Astrocyte (in vitro differentiated cells and primary cell): ENCODE data around the gene C3orf80. TPM values are rescaled to one million over a fixed set of nuclear protein-coding genes. Genes with fewer than 3 reads are reported as not detected.
A peak's percentile ranks its signal among the peaks of the same experiment; 100 is the strongest.

Experiments used
- DNase-seq: peaks from one replicate; pipeline ENCODE4 v3.0.0-alpha.2; 2010; ENCODE audit warnings: low read depth
- FAIRE-seq: peaks from 2 replicates; lab custom pipeline; 2011; peaks lifted over from hg19 to GRCh38; lab: Jason Lieb, UNC
- H2AFZ ChIP-seq: 2 replicates; pipeline ENCODE4 v1.6.0; 2012; ENCODE audit warnings: low read depth, low read length, inconsistent platforms
- H3K27ac ChIP-seq: 2 replicates; pipeline ENCODE4 v1.5.1; 2011; ENCODE audit warnings: low read depth, low read length, inconsistent platforms
- H3K27me3 ChIP-seq: 2 replicates; pipeline ENCODE4 v1.6.0; 2011; ENCODE audit warnings: low read length, inconsistent platforms; ENCODE audit not compliant: insufficient read depth
- H3K36me3 ChIP-seq: 2 replicates; pipeline ENCODE4 v1.5.1; 2011; ENCODE audit warnings: low read length, inconsistent platforms; ENCODE audit not compliant: insufficient read depth
- H3K4me1 ChIP-seq: 2 replicates; pipeline ENCODE4 v1.5.1; 2011; ENCODE audit warnings: low read length, inconsistent platforms; ENCODE audit not compliant: insufficient read depth
- H3K4me2 ChIP-seq: 2 replicates; pipeline ENCODE4 v1.6.0; 2012; ENCODE audit warnings: low read length, inconsistent platforms
- H3K4me3 ChIP-seq: 2 replicates; pipeline ENCODE4 v1.5.1; 2011; ENCODE audit warnings: low read depth, mild to moderate bottlenecking, low read length, inconsistent platforms; ENCODE audit not compliant: insufficient read depth
- H3K79me2 ChIP-seq: 2 replicates; pipeline ENCODE4 v1.6.0; 2012; ENCODE audit warnings: mild to moderate bottlenecking, low read length, inconsistent platforms; ENCODE audit not compliant: insufficient read depth
- H3K9ac ChIP-seq: 2 replicates; pipeline ENCODE4 v1.6.0; 2012; ENCODE audit warnings: mild to moderate bottlenecking, low read length, inconsistent platforms
- H3K9me3 ChIP-seq: 2 replicates; pipeline ENCODE4 v1.5.1; 2012; ENCODE audit warnings: low read depth, mild to moderate bottlenecking, low read length, inconsistent platforms; ENCODE audit not compliant: insufficient read depth
- H4K20me1 ChIP-seq: 2 replicates; pipeline ENCODE4 v1.6.0; 2012; ENCODE audit warnings: low read length, inconsistent platforms; ENCODE audit not compliant: insufficient read depth
- H3K27ac Mint-ChIP-seq: one replicate; pipeline ENCODE4 v1.8.0; 2021; ENCODE audit warnings: mild to moderate bottlenecking, mixed read lengths; ENCODE audit not compliant: unreplicated experiment
- H3K27me3 Mint-ChIP-seq: one replicate; pipeline ENCODE4 v1.8.0; 2021; ENCODE audit warnings: low read depth, mixed read lengths; ENCODE audit not compliant: unreplicated experiment
- H3K36me3 Mint-ChIP-seq: one replicate; pipeline ENCODE4 v1.8.0; 2021; ENCODE audit warnings: low read depth, mixed read lengths; ENCODE audit not compliant: unreplicated experiment
- H3K4me1 Mint-ChIP-seq: one replicate; pipeline ENCODE4 v1.8.0; 2021; ENCODE audit warnings: low read depth, mixed read lengths; ENCODE audit not compliant: unreplicated experiment
- H3K4me3 Mint-ChIP-seq: one replicate; pipeline ENCODE4 v1.8.0; 2021; ENCODE audit warnings: mild to moderate bottlenecking, moderate library complexity, mixed read lengths; ENCODE audit not compliant: unreplicated experiment
- H3K9me3 Mint-ChIP-seq: one replicate; pipeline ENCODE4 v1.8.0; 2021; ENCODE audit warnings: mild to moderate bottlenecking, mixed read lengths; ENCODE audit not compliant: unreplicated experiment
- EZH2 ChIP-seq: IDR thresholded peaks from 2 replicates; pipeline ENCODE4 v1.6.1; 2012; ENCODE audit warnings: mild to moderate bottlenecking, low read length, inconsistent platforms; ENCODE audit not compliant: insufficient read depth
- total RNA-seq: library from RNA; stranded (reverse); gene quantifications from 2 replicates; pipeline ENCODE4 v1.2.1, GENCODE V29; 2021
- TF ChIP-seq, protein P1 (sequence below): IDR thresholded peaks from 2 replicates; pipeline ENCODE4 v1.5.1; 2011; ENCODE audit warnings: low read depth, mild to moderate bottlenecking, inconsistent platforms, low read length, moderate library complexity; ENCODE audit not compliant: insufficient read depth

The C3orf80 gene
- total RNA-seq, 1 donor from 2014 or later, result 6.5 TPM

DNA sequence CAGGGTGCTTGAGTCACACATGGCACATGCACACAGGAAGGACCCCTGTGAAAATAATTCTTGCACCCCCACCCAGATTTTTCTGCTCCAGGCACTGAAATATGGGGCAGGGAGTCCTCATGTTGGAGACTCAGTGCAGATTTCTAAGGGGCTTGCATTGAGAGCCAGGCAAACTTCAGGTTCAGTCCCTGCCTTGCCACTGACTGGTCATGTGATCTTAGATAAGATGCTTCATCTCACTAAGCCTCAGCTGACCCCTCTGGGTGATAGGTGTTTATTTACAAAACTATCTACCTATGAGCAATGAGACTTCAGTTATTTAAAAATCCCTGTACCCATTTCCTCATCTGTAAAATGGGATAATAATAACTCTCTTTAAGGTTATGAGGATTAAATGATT lies 30.1 kb upstream of the C3orf80 start:
- Histone ChIP-seq H3K4me3 (no peak overlapping the region), H2AFZ (no peak overlapping the region), H3K27ac (no peak overlapping the region), H4K20me1 (no peaks in the 10 kb centered on the region), H3K4me1 (no peaks in the 10 kb centered on the region), H3K9ac (no peak overlapping the region), H3K36me3 (no peaks in the 10 kb centered on the region), H3K79me2 (no peaks in the 10 kb centered on the region), H3K4me2 (no peak overlapping the region), H3K9me3 (no peaks in the 10 kb centered on the region), H3K27me3 (no peaks in the 10 kb centered on the region)
- FAIRE-seq, result no peak
- Mint-ChIP-seq H3K4me1 (no peaks in the 10 kb centered on the region), H3K36me3 (no peaks in the 10 kb centered on the region), H3K27ac (no peak overlapping the region), H3K9me3 (peaks cover 7% of the 10 kb centered on the region), H3K27me3 (peaks cover 11% of the 10 kb centered on the region), H3K4me3 (no peak overlapping the region)
- no peak for TF ChIP-seq EZH2
- TF ChIP-seq, protein P1, sequence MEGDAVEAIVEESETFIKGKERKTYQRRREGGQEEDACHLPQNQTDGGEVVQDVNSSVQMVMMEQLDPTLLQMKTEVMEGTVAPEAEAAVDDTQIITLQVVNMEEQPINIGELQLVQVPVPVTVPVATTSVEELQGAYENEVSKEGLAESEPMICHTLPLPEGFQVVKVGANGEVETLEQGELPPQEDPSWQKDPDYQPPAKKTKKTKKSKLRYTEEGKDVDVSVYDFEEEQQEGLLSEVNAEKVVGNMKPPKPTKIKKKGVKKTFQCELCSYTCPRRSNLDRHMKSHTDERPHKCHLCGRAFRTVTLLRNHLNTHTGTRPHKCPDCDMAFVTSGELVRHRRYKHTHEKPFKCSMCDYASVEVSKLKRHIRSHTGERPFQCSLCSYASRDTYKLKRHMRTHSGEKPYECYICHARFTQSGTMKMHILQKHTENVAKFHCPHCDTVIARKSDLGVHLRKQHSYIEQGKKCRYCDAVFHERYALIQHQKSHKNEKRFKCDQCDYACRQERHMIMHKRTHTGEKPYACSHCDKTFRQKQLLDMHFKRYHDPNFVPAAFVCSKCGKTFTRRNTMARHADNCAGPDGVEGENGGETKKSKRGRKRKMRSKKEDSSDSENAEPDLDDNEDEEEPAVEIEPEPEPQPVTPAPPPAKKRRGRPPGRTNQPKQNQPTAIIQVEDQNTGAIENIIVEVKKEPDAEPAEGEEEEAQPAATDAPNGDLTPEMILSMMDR, result no peak
- no peak for DNase-seq

DNA sequence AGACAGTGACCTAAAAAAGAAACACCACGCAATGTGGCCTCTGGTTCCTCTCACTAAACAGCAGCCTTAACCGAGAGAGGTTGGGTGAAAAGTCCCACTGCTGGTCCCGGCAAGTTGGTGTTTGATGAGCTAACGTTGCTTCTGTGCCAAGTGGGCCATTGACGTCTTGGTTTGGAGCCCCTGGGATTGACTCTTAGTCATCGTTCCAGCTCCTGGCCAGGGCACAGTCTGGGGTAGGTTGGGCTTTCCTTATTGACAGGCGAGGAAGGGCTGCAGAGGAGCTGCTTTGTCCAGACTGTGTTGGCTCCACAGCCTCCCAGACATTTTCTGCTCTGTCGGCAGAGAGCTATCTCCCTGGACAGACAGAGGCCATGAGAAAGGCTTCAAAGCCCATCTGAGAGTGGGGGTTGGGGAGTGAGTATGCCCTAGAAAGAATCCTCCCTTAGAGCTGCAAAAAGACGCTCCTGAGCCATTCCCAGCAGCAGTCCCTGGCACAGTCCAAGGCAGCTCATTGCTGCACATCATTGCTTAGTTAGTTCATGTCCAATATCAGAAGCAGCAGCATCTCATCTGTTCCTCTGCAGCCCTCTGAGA lies 28.6 kb upstream of the C3orf80 start:
- Histone ChIP-seq H3K79me2 (no peaks in the 10 kb centered on the region), H3K9me3 (no peaks in the 10 kb centered on the region), H3K4me3 (no peak overlapping the region), H3K27ac (no peak overlapping the region), H3K4me1 (no peaks in the 10 kb centered on the region), H3K4me2 (no peak overlapping the region), H3K27me3 (no peaks in the 10 kb centered on the region), H3K9ac (no peak overlapping the region), H3K36me3 (no peaks in the 10 kb centered on the region), H4K20me1 (no peaks in the 10 kb centered on the region), H2AFZ (no peak overlapping the region)
- FAIRE-seq (no peak), DNase-seq (peak; percentile 29)
- Mint-ChIP-seq H3K36me3 (no peaks in the 10 kb centered on the region), H3K9me3 (peaks cover 4% of the 10 kb centered on the region), H3K27me3 (peaks cover 9% of the 10 kb centered on the region), H3K4me1 (no peaks in the 10 kb centered on the region), H3K4me3 (no peak overlapping the region), H3K27ac (no peak overlapping the region)
- TF ChIP-seq, protein P1, result no peak
- no peak for TF ChIP-seq EZH2

DNA sequence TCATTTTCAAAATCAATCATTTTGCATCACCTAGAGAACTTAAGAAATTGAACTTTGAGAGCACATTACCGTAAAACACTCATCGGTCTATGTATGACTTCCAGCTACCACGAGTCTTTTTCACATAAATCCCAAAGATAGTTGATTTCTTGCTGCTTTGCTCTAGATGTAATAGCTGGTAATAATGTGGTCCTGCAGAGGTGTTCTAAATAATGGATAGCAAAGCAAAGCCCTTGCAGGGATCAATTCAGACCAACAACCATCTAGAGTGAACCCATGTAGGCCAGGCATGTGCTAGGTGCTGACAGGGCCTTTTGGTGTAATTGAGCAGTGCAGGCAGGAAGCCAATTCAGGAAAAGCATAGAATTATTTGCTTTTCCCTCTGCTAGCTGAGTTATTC lies 26.1 kb upstream of the C3orf80 start:
- H3K79me2 ChIP-seq, result no peaks in the 10 kb centered on the region
- H2AFZ ChIP-seq, result no peak overlapping the region
- no peaks in the 10 kb centered on the region for H3K4me1 ChIP-seq
- no peak overlapping the region for H3K4me3 ChIP-seq
- H3K27me3 Mint-ChIP-seq, result peaks cover 16% of the 10 kb centered on the region
- peaks cover under 1% of the 10 kb centered on the region for H3K4me1 Mint-ChIP-seq
- no peak for FAIRE-seq
- H3K9me3 ChIP-seq, result no peaks in the 10 kb centered on the region
- no peak for DNase-seq
- no peaks in the 10 kb centered on the region for H4K20me1 ChIP-seq
- H3K27ac Mint-ChIP-seq, result no peak overlapping the region
- TF ChIP-seq, protein P1, result no peak
- no peak for TF ChIP-seq EZH2
- H3K9me3 Mint-ChIP-seq, result peaks cover 11% of the 10 kb centered on the region
- no peaks in the 10 kb centered on the region for H3K27me3 ChIP-seq
- no peak overlapping the region for H3K9ac ChIP-seq
- H3K36me3 ChIP-seq, result no peaks in the 10 kb centered on the region
- H3K4me3 Mint-ChIP-seq, result no peak overlapping the region
- peaks cover 2% of the 10 kb centered on the region for H3K36me3 Mint-ChIP-seq
- no peak overlapping the region for H3K27ac ChIP-seq
- H3K4me2 ChIP-seq, result no peak overlapping the region
